GM23338 (cell line): Measurements from ENCODE around the gene ELAVL4. TPM values are rescaled to one million over a fixed set of nuclear protein-coding genes. Genes with fewer than 3 reads are reported as not detected.

Experiments
- ATAC-seq: fragments of 200-7000 bp; cut with Tn5 transposase; 3 replicates; pipeline ENCODE4 v1.9.1; 2020
- DNase-seq: peaks from one replicate; pipeline ENCODE4 v3.0.0-alpha.2; 2015; ENCODE audit warnings: low spot score
- H2AFZ ChIP-seq: fragments of 200-600 bp; sonication (generic); 2 replicates; pipeline ENCODE4 v1.8.0; 2016; ENCODE audit warnings: antibody characterized with exemption, mild to moderate bottlenecking, moderate library complexity
- H3F3A ChIP-seq: fragments of 200-600 bp; sonication (generic); replicated peaks from 2 replicates; pipeline ENCODE4 v1.8.0; 2017; ENCODE audit warnings: antibody characterized with exemption, mixed run types, low read depth
- H3K27ac ChIP-seq: fragments of 200-600 bp; sonication (generic); 2 replicates; pipeline ENCODE4 v1.6.1; 2016; ENCODE audit warnings: low read depth
- H3K27me3 ChIP-seq: fragments of 200-600 bp; sonication (generic); 2 replicates; pipeline ENCODE4 v1.8.0; 2016; ENCODE audit warnings: mild to moderate bottlenecking, mixed run types, moderate library complexity; ENCODE audit not compliant: insufficient read depth
- H3K36me3 ChIP-seq: fragments of 200-600 bp; sonication (generic); 2 replicates; pipeline ENCODE4 v1.8.0; 2016; ENCODE audit warnings: mild to moderate bottlenecking; ENCODE audit not compliant: insufficient read depth
- H3K4me1 ChIP-seq: fragments of 200-600 bp; sonication (generic); 2 replicates; pipeline ENCODE4 v1.8.0; 2016; ENCODE audit warnings: mild to moderate bottlenecking, moderate library complexity; ENCODE audit not compliant: insufficient read depth
- H3K4me2 ChIP-seq: fragments of 200-600 bp; sonication (generic); 2 replicates; pipeline ENCODE4 v1.7.1; 2017; ENCODE audit warnings: mixed run types
- H3K4me3 ChIP-seq: fragments of 200-600 bp; sonication (generic); 2 replicates; pipeline ENCODE4 v1.6.1; 2016; ENCODE audit warnings: mixed run types
- H3K79me2 ChIP-seq: fragments of 200-600 bp; sonication (generic); replicated peaks from 2 replicates; pipeline ENCODE4 v1.8.0; 2017; ENCODE audit warnings: mild to moderate bottlenecking; ENCODE audit not compliant: insufficient read depth
- H3K9me2 ChIP-seq: fragments of 200-600 bp; sonication (generic); 2 replicates; pipeline ENCODE4 v1.8.0; 2017; ENCODE audit not compliant: insufficient read depth
- H4K20me1 ChIP-seq: fragments of 200-600 bp; sonication (generic); replicated peaks from 2 replicates; pipeline ENCODE4 v1.8.0; 2017; ENCODE audit warnings: mild to moderate bottlenecking; ENCODE audit not compliant: insufficient read depth
- H3K27ac Mint-ChIP-seq: 2 replicates; pipeline ENCODE4 v1.8.0; 2020; ENCODE audit warnings: inconsistent platforms, mild to moderate bottlenecking, moderate library complexity, mixed read lengths
- H3K27me3 Mint-ChIP-seq: 3 replicates; pipeline ENCODE4 v1.8.0; 2022; ENCODE audit warnings: low read depth, mild to moderate bottlenecking, moderate library complexity, mixed read lengths, inconsistent platforms; ENCODE audit not compliant: insufficient read depth, poor library complexity
- H3K36me3 Mint-ChIP-seq: 3 replicates; pipeline ENCODE4 v1.8.0; 2021; ENCODE audit warnings: low read depth, mild to moderate bottlenecking, inconsistent platforms, moderate library complexity, mixed read lengths
- H3K4me1 Mint-ChIP-seq: 3 replicates; pipeline ENCODE4 v1.8.0; 2020; ENCODE audit warnings: mild to moderate bottlenecking, inconsistent platforms, mixed read lengths
- H3K4me3 Mint-ChIP-seq: 3 replicates; pipeline ENCODE4 v1.8.0; 2021; ENCODE audit warnings: moderate library complexity, mild to moderate bottlenecking, inconsistent platforms, mixed read lengths
- H3K9me3 Mint-ChIP-seq: 3 replicates; pipeline ENCODE4 v1.8.0; 2020; ENCODE audit warnings: moderate library complexity, mild to moderate bottlenecking, inconsistent platforms, mixed read lengths
- CREB1 ChIP-seq: fragments of 250-450 bp; sonication (Bioruptor Pico); IDR thresholded peaks from 2 replicates; pipeline ENCODE4 v1.5.0; 2020; ENCODE audit warnings: low read depth, mild to moderate bottlenecking, moderate library complexity
- CTCF ChIP-seq, 2 experiments: fragments of 200-600 bp in 1 of 2; sonication (generic) in 1 of 2; conservative IDR thresholded peaks; 2 replicates each; pipeline versions ENCODE4 v1.5.1 to v1.6.1; 2016 to 2017; ENCODE audit warnings: antibody characterized with exemption in 2 of 2, low read depth in 2 of 2, mild to moderate bottlenecking in 2 of 2, moderate library complexity in 1 of 2
- ETS1 ChIP-seq: IDR thresholded peaks from 2 replicates; pipeline ENCODE4 v1.6.1; 2016; ENCODE audit warnings: antibody characterized with exemption
- EZH2 ChIP-seq: fragments of 200-600 bp; sonication (generic); IDR thresholded peaks from one replicate; pipeline ENCODE4 v1.8.0; 2017; ENCODE audit warnings: antibody characterized with exemption, mild to moderate bottlenecking, low read depth; ENCODE audit not compliant: unreplicated experiment
- EZH2phosphoT487 ChIP-seq: fragments of 200-600 bp; sonication (generic); IDR thresholded peaks from one replicate; pipeline ENCODE4 v1.8.1; 2018; ENCODE audit warnings: antibody characterized with exemption; ENCODE audit not compliant: unreplicated experiment
- JUNB ChIP-seq: IDR thresholded peaks from one replicate; pipeline ENCODE4 v1.6.1; 2016; ENCODE audit warnings: antibody characterized with exemption; ENCODE audit not compliant: unreplicated experiment
- NANOG ChIP-seq: IDR thresholded peaks from 2 replicates; pipeline ENCODE4 v1.6.1; 2016; ENCODE audit warnings: antibody characterized with exemption, borderline replicate concordance
- POLR2AphosphoS5 ChIP-seq: IDR thresholded peaks from 2 replicates; pipeline ENCODE4 v1.6.1; 2016; ENCODE audit warnings: antibody characterized with exemption, low read depth
- REST ChIP-seq: IDR thresholded peaks from one replicate; pipeline ENCODE4 v1.6.1; 2018; ENCODE audit warnings: antibody characterized with exemption; ENCODE audit not compliant: unreplicated experiment
- STAT1 ChIP-seq: IDR thresholded peaks from one replicate; pipeline ENCODE4 v1.6.1; 2016; ENCODE audit warnings: antibody characterized with exemption; ENCODE audit not compliant: unreplicated experiment
- ZNF114 ChIP-seq: fragments of 250-450 bp; sonication (Bioruptor Pico); IDR thresholded peaks from 2 replicates; pipeline ENCODE4 v1.5.0; 2020; ENCODE audit warnings: mild to moderate bottlenecking, moderate library complexity
- polyA plus RNA-seq: library from polyadenylated mRNA; unstranded; fragments of >200 nt; fragmentation: Nextera tagmentation; extraction: Ambion mirVana; gene quantifications from 2 replicates; pipeline ENCODE4 v1.2.1, GENCODE V29; 2016
- total RNA-seq: library from RNA; depleted of rRNA; stranded (reverse); fragments of >200 nt; shearing (Covaris generic); gene quantifications from 2 replicates; pipeline ENCODE4 v1.2.3, GENCODE V29; 2014

The ELAVL4 gene
- total and polyA plus RNA-seq, 2 experiments from 2014 or later, result 1.4 to 1.9 TPM

GRCh38 chr1:50123071-50123470 is 14.4 kb downstream of the ELAVL4 start (continued):
- TF ChIP-seq ETS1 (no peak), CTCF (conservative IDR thresholded peaks at IDR 0.05; ENCODE audit: low read depth in 2 of 2) (no peak), EZH2phosphoT487 (no peak), CREB1 (no peak), NANOG (no peak), EZH2 (no peak), ZNF114 (CRISPR knock-in tag) (no peak), REST (no peak)

GRCh38 chr1:50126927-50127715 is 18.4 kb downstream of the ELAVL4 start:
- H3K27ac Mint-ChIP-seq, result no peak overlapping the region
- H3K4me3 ChIP-seq, result no peak overlapping the region
- H3K4me1 ChIP-seq, result peaks cover 25% of the 10 kb centered on the region
- H3K27me3 Mint-ChIP-seq, result peaks cover 3% of the 10 kb centered on the region
- peaks cover 32% of the 10 kb centered on the region for H3K4me1 Mint-ChIP-seq
- H3K27ac ChIP-seq, result no peak overlapping the region
- no peaks in the 10 kb centered on the region for H3K9me3 Mint-ChIP-seq
- no peak overlapping the region for H3K4me3 Mint-ChIP-seq
- H3K36me3 ChIP-seq, result no peaks in the 10 kb centered on the region
- DNase-seq (no peak), ATAC-seq (peak; percentile 55)
- H4K20me1 ChIP-seq, result no peaks in the 10 kb centered on the region
- no peak for TF ChIP-seq CREB1
- TF ChIP-seq NANOG, result no peak
- TF ChIP-seq EZH2phosphoT487, result no peak
- no peak for TF ChIP-seq ETS1
- TF ChIP-seq JUNB, result no peak
- no peak for TF ChIP-seq CTCF (conservative IDR thresholded peaks at IDR 0.05; ENCODE audit: low read depth in 2 of 2)
- TF ChIP-seq ZNF114 (CRISPR knock-in tag), result no peak
- no peak for TF ChIP-seq POLR2AphosphoS5
- TF ChIP-seq STAT1, result no peak
- H3K9me2 ChIP-seq, result no peaks in the 10 kb centered on the region
- H3K79me2 ChIP-seq, result no peaks in the 10 kb centered on the region
- no peaks in the 10 kb centered on the region for H3F3A ChIP-seq
- no peak overlapping the region for H3K4me2 ChIP-seq
- no peaks in the 10 kb centered on the region for H3K27me3 ChIP-seq
- H3K36me3 Mint-ChIP-seq, result no peaks in the 10 kb centered on the region
- no peak overlapping the region for H2AFZ ChIP-seq
